GM18502 (cell line): Measurements from ENCODE around the gene MLLT6.

Experiments used
- ATAC-seq: cut with Tn5 transposase; IDR thresholded peaks from one replicate; pipeline ENCODE4 v1.9.1; 2021; ENCODE audit warnings: mild to moderate bottlenecking; ENCODE audit not compliant: unreplicated experiment, poor library complexity

MLLT6 gene

GRCh38 chr17:38752308-38753070 is 47.4 kb downstream of the MLLT6 start, which contains the start of gene PSMB3:
PSMB3 (plus strand) TSS chr17:38752741; CDS start chr17:38752827, 86 bp downstream.
- peak; percentile 73 for ATAC-seq

DNA sequence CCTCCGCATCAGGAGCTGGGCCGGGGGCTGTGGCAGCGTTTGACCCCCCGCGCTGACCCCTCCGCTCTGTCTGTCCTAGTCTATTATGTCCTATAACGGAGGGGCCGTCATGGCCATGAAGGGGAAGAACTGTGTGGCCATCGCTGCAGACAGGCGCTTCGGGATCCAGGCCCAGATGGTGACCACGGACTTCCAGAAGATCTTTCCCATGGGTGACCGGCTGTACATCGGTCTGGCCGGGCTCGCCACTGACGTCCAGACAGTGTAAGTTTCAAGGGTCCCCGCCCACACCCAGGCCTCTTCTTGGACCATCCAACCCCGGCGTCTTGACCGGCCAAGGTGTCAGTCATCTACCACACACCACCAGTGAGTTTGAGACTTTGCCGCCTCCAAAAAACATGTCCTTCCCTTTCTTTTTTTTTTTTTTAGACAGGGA is 48.0 kb downstream of the MLLT6 start:
- ATAC-seq, result no peak

DNA sequence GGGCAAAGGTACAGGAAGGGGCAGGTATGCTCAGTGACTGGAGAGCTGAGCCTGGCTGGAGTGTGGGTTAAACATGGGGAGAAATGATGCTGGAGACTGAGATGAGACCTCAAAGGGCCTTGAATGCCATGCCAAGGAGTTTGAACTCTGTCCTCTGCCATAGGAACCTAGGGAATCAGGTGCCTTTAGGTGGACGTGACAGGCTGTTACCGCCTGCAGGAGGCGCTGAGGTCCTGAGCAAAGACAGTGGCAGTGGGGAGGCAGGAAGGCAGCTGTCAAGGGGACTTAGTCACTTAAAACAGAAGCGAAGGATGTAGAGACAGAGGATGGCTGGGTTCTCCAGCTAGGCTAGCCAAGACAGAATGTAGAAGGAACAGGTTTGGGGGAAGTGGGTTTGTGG is 56.5 kb downstream of the MLLT6 start:
- no peak for ATAC-seq

GRCh38 chr17:38762231-38762630 is 57.2 kb downstream of the MLLT6 start:
- ATAC-seq, result no peak

DNA sequence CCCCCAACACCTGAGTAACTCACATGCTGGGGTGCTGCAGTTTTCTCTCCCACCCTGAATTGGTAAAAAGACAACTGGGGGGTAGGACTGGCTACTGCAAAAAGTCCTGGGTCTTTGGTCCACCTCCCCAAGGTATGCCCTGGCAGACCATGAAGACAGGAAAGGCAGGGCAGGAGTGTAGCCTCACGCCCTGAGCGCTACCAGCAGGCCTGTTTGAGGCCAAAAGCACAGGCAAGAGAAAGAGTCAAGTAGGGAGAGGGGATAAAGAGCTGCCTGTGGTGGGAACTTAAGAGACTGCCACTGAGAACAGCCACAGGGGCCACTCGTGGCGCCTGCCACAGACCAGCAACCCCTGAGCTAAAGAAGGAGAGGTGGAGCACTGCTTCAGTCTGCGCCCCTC is 61.3 kb downstream of the MLLT6 start:
- no peak for ATAC-seq

DNA sequence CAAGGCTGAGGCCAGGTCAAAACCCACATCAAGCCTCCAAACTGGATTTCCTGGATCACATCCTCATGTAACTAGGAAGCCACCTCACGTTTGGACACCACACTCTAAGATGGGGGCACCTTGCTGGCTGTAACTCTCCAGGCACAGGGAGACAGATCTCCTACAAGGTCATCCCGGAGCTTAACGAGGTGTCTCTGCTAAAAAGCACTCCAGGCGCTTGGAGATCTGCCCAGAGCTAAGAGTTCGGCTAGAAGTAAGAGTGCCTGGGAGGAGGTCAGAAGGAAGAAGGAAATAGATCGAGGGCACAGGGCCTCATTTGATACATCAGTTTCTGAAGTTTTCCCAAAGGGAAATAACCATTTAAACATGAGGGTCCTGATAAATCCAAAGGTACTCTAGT is 63.3 kb downstream of the MLLT6 start:
- ATAC-seq, result no peak

DNA sequence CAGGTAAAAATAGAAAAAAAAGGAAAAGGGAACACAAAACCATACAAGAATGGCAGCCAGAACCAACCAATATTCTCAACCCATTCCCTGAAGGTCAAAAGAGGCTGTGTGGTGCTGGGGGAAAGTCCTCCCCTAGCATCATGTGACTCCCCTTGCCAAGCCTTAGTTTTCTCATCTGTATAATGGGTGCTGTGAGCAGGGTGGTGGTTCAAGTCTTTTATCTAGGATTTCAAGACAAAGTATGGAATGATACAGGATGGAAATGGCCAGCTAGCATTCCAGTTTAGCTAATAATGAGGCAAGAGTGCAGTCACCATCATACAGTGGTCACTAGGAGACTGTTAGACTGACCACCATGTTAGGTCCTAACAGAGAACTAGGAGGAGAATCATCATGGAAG is 68.2 kb downstream of the MLLT6 start:
- ATAC-seq, result no peak

GRCh38 chr17:38777641-38778250 is 72.7 kb downstream of the MLLT6 start:
- no peak for ATAC-seq
